Colon (tissue), 2 donors: Measurements from ENCODE around the gene DUSP16.

Experiments used
- FAIRE-seq: peaks from 2 replicates; lab custom pipeline; 2012; peaks lifted over from hg19 to GRCh38; lab: Jason Lieb, UNC
- donor health status: control.
- donor health status: control.

DUSP16 gene

DNA sequence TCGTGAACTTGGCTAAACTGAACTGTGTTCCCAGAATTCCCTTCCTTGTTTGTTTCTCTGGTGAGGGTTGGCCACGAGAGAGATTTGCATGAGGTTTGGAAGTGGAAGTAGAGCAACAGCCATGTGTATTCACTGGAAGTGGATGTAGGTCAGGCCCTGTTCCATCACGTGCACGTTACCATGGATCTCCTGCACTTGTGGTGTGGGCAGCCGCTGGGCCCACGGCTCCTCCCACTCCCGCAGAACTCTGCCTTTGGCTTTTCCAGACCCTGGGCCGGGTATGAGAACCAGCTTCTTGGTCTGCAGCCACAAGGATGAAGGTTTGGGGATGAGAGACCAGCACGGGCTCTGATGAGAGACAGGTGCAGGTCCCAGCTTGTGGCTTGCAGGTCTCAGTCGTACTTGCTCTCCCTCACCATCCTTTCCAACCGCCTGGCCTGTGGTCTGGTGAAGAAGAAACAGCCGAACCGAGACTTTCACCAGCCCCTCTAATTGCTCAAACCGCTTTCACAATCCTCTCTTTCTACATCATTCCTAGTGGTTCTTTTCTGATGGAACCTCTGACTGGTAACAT lies 94.9 kb downstream of the DUSP16 start:
- no peak for FAIRE-seq

DNA sequence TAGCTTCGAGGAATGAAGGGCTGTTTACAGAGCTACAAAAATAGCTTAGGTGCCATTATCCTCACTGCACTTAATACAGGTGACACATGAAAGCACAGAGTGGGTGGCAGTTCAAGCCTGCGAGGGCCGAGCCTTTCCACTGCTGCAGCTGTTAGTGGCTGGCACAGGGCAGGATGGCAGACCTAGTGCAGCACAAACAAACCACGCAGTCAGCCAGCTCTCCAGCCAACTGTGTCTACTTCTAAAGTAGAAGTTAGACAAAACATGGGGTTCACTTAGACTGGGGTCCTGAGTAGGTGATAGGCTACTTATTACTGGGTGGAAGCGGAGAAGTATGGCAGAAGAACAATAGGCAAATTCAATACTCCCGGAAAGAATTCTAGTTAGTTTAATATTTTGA lies 95.4 kb downstream of the DUSP16 start:
- FAIRE-seq, result no peak

DNA sequence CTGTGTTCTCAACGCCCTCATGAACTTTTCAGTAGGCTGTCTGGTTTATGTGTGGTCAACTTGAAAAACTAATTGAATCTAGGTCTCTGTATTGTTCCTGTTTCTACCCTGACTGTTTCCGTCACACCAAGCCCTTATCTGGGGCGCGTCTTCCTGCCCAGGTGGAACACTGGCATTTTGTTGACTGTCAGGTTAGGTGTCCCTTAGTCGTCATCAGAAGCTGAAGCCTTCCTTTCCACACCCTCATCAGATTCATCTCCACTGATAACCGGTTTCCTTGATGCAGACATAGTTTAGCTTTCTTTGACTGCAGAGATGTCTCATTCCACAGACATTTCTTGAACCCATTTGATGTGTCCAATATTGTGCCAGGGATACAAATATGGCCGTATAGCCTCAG lies 96.5 kb downstream of the DUSP16 start:
- FAIRE-seq, result no peak

GRCh38 chr12:12465522-12465921 lies 97.1 kb downstream of the DUSP16 start:
- FAIRE-seq, result no peak

DNA sequence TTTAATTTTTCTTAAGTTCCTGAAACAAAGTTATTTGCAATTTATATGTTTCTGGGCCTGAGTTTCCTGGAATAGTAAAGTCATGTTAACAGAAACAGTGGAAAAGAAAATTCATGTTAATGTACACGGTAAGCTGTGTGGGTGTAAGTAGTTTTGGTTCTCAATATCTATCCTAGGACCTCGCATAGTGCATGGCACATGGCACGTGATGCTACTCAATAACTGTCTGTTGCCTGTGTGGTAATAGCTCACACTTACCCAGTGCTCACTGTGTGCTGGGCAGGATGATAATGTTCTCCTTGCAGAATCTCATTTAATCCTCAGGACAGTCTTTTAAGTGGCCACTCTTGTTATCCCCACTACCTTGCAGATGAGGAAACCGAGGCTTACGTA lies 100.7 kb downstream of the DUSP16 start:
- no peak for FAIRE-seq

- FAIRE-seq, result no peak
Observed at GRCh38 chr12:12460935-12461922, 101.4 kb downstream of the DUSP16 start.

DNA sequence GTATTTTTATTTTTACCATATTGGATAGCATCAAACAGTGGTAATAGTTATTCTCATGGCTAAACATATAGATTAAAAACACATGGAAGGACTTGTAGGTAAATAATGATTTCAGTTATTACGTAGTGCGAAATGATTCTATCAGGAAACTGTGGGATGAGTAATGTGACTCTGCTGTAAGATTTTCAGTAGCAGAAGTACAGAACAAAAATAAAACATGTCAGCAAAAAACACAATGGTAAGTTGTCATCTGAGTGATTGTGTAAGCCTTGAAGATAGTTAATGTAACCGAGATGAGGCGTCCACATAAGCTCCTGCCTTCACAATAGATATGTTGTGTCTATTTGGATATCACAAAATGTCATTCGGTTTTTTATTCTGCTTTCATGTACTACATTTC lies 106.0 kb downstream of the DUSP16 start:
- FAIRE-seq, result no peak

DNA sequence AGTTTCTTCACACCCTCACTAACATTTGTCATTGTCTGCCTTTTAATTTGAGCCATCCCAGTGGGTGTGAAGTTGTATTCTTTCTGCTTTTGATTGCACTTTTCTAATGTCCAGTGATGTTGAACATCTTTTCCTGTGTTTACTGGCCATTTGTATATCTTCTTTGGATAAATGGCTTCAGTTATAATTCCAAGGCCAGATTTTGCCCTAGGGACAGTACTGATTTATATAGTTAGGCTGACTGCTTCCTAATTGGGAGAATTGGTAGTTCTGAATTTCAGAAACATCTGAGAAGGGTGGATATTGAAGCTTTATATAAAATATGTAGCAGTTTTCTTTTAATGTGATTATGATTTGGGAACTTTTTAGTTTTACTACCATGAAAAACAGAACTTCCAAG lies 108.3 kb downstream of the DUSP16 start:
- FAIRE-seq, result no peak

GRCh38 chr12:12453635-12454034 lies 109.0 kb downstream of the DUSP16 start:
- no peak for FAIRE-seq

DNA sequence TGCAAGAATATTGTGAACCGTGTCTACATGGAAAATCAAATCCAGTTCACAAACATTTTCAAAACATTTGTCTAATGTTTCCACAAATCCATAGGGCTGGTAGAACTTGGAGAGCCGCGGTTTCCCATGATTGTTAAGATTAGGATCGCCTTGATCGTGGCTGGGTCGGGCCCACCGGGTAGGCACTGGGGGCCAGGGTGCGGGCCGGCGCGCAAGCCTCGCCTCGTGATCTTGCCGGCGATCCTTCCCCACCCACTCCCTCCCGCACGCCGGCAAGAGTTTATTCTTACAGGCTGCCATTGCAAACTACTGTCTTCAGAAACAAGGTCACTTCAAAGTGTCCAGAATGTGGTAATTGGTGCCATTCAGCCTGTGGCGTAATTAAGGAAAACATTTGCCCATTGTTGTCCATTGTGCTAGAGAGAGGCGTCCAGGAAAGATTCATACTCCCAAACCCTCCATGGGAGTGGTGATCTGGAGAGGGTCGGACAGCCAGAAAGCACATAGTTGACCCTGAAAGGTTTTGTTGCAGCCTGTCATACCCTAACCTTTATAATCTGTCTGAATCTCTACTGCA lies 110.2 kb downstream of the DUSP16 start:
- FAIRE-seq, result no peak

DNA sequence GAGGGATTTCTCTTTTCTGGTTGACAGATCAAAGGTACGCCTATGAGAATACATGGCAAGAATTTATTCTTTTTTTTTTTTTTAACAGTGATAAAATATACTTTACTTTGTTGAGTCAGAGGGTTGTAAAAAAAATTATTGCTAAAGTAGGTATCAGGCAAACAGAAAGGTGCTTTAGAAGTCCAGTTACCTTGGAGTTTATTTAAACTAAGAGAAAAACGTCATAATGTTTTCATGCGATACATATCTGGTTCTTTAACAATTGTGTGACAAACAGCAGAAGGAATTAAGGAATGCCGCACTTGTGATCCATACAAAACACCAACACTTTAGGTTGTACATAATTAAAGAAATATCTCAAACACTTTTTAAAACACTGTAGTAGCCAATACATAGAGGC lies 111.6 kb downstream of the DUSP16 start:
- peak; percentile 75 for FAIRE-seq

- FAIRE-seq, result no peak
Observed at GRCh38 chr12:12450043-12450471, 112.6 kb downstream of the DUSP16 start.

GRCh38 chr12:12449533-12450025 lies 113.1 kb downstream of the DUSP16 start:
- no peak for FAIRE-seq

DNA sequence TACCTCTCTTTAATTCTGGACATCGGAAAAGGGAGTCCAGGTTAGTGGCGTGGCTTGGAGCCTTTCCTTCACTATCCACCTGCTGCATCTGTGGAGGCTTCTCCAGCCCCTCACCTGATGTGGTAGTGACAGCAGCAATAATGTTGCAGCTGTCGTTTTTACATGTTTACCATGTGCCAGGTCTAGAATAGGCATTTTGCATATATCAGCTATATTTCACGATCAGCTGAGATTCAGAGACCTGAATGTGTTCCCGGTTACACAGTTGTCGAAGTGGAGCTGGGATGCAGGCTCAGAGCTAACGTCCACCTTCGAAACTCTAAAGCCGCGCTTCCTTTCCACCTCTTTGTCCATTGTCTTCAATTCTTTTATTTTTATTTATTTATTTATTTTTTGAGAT lies 114.8 kb downstream of the DUSP16 start:
- FAIRE-seq, result no peak

- FAIRE-seq, result no peak
Observed at GRCh38 chr12:12447236-12447635, 115.4 kb downstream of the DUSP16 start.

GRCh38 chr12:12446786-12447185 lies 115.9 kb downstream of the DUSP16 start:
- no peak for FAIRE-seq

GRCh38 chr12:12445882-12446181 lies 116.8 kb downstream of the DUSP16 start:
- no peak for FAIRE-seq

GRCh38 chr12:12445165-12445881 lies 117.3 kb downstream of the DUSP16 start:
- no peak for FAIRE-seq

- FAIRE-seq, result no peak
Observed at GRCh38 chr12:12443431-12443878, 119.2 kb downstream of the DUSP16 start.

GRCh38 chr12:12442548-12443071 lies 120.1 kb downstream of the DUSP16 start:
- FAIRE-seq, result no peak

- no peak for FAIRE-seq
Observed at GRCh38 chr12:12441843-12442461, 120.7 kb downstream of the DUSP16 start.

DNA sequence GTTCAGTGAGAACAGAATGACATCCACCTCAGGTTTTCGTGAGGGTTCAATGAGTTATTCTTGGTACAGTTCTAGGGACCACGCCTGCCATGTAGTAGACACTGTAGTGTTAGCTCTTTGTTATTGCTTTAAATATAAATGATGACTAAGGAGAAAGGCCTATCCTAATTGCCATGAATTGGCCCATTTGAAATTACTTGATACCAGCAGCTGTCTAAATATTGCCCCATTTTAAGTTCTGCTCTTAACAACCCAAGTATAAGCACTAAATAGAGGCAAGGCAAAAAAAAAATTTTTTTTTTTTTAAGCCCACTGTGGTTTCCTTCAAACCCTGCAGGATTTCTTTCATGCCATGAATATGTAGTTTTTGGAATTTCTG lies 121.2 kb downstream of the DUSP16 start:
- no peak for FAIRE-seq
